ENCODE measurements around the gene ABHD1.

DNA sequence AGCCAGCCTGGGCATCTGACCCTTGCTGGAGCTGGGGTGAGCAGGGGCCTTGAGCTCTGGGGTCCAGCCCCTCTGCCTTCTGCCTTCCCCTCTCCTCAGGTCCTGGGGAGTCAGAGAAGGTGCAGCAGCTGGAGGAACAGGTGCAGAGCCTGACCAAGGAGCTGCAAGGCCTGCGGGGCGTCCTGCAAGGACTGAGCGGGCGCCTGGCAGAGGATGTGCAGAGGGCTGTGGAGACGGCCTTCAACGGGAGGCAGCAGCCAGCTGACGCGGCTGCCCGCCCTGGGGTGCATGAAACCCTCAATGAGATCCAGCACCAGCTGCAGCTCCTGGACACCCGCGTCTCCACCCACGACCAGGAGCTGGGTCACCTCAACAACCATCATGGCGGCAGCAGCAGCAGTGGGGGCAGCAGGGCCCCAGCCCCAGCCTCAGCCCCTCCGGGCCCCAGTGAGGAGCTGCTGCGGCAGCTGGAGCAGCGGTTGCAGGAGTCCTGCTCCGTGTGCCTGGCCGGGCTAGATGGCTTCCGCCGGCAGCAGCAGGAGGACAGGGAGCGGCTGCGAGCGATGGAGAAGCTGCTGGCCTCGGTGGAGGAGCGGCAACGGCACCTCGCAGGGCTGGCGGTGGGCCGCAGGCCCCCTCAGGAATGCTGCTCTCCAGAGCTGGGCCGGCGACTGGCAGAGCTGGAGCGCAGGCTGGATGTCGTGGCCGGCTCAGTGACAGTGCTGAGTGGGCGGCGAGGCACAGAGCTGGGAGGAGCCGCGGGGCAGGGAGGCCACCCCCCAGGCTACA lies 41.4 kb upstream of the ABHD1 start:
- TF ChIP-seq CTCF (IDR thresholded peaks at IDR 0.05; ENCODE audit: poor library complexity, severe bottlenecking) (no peak), EP300 (conservative IDR thresholded peaks at IDR 0.05; ENCODE audit: poor library complexity, severe bottlenecking) (no peak), MXI1 (conservative IDR thresholded peaks at IDR 0.05; ENCODE audit: poor library complexity, severe bottlenecking) (no peak), RAD21 (conservative IDR thresholded peaks at IDR 0.05) (no peak), POLR2AphosphoS5 (IDR thresholded peaks at IDR 0.05) (no peak), REST (IDR thresholded peaks at IDR 0.05; ENCODE audit: borderline replicate concordance) (no peak)

All from neural cell (in vitro differentiated cells).